Activated T-helper 1 cell treated with anti-CD3 and anti-CD28 coated beads, Interleukin-12 subunit alpha, Interleukin-12 subunit beta, Interleukin-2, Interleukin-4 antibody, amounts not matched to agents 30 ng/mL and 10 ng/mL and 1 ng/mL, durations not matched to agents 14 hours and 24 hours and 36 hours (primary cell): Measurements from ENCODE around the gene UPF2. TPM values are rescaled to one million over a fixed set of nuclear protein-coding genes. Genes with fewer than 3 reads are reported as not detected.

Experiments used
- DNase-seq: peaks from one replicate; pipeline ENCODE4 v3.0.0; 2021; ENCODE audit warnings: low spot score
- H3K27ac Mint-ChIP-seq: one replicate; pipeline ENCODE4 v1.8.0; 2021; ENCODE audit warnings: mild to moderate bottlenecking, mixed read lengths
- H3K27me3 Mint-ChIP-seq: one replicate; pipeline ENCODE4 v1.8.0; 2022; ENCODE audit warnings: mild to moderate bottlenecking, moderate library complexity, mixed read lengths; ENCODE audit not compliant: insufficient read depth
- H3K36me3 Mint-ChIP-seq: one replicate; pipeline ENCODE4 v1.8.0; 2021; ENCODE audit warnings: low read depth, mixed read lengths
- H3K4me1 Mint-ChIP-seq: one replicate; pipeline ENCODE4 v1.8.0; 2021; ENCODE audit warnings: low read depth, mixed read lengths
- H3K4me3 Mint-ChIP-seq: one replicate; pipeline ENCODE4 v1.8.0; 2021; ENCODE audit warnings: mild to moderate bottlenecking, moderate library complexity, mixed read lengths
- H3K9me3 Mint-ChIP-seq: one replicate; pipeline ENCODE4 v1.8.0; 2021; ENCODE audit warnings: mixed read lengths
- intact Hi-C: fragments of 100-400 bp; cut with micrococcal nuclease; formaldehyde crosslinking; loops from one replicate; pipeline ENCODE4 v1.15.1; 2024
- total RNA-seq: library from RNA; stranded (reverse); gene quantifications from 2 replicates; pipeline ENCODE4 v1.2.3, GENCODE V29; 2022

The UPF2 gene
- total RNA-seq, 1 donor from 2014 or later: 43.6 TPM

GRCh38 chr10:11936389-11937152, 106.0 kb downstream of the UPF2 start:
- Mint-ChIP-seq H3K27me3 (no peaks in the 10 kb centered on the region), H3K4me1 (no peaks in the 10 kb centered on the region), H3K36me3 (peaks cover 23% of the 10 kb centered on the region), H3K27ac (no peak overlapping the region), H3K4me3 (no peak overlapping the region), H3K9me3 (no peaks in the 10 kb centered on the region)
- DNase-seq: no peak
- intact Hi-C loops: no loop called here

- intact Hi-C loops: no loop called here
- H3K36me3 Mint-ChIP-seq: peaks cover 39% of the 10 kb centered on the region
- no peak for DNase-seq
Observed at GRCh38 chr10:11934262-11934661, 108.3 kb downstream of the UPF2 start.

GRCh38 chr10:11933577-11934223, 108.9 kb downstream of the UPF2 start:
- Mint-ChIP-seq H3K36me3 (peaks cover 44% of the 10 kb centered on the region), H3K27me3 (no peaks in the 10 kb centered on the region), H3K4me1 (no peaks in the 10 kb centered on the region), H3K9me3 (no peaks in the 10 kb centered on the region), H3K27ac (no peak overlapping the region), H3K4me3 (no peak overlapping the region)
- no peak for DNase-seq
- intact Hi-C loops: no loop called here

More at GRCh38 chr10:11934262-11934661, 108.3 kb downstream of the UPF2 start:
- Mint-ChIP-seq H3K27ac (no peak overlapping the region), H3K4me3 (no peak overlapping the region), H3K9me3 (no peaks in the 10 kb centered on the region), H3K27me3 (no peaks in the 10 kb centered on the region), H3K4me1 (no peaks in the 10 kb centered on the region)

GRCh38 chr10:11931038-11931437, 111.6 kb downstream of the UPF2 start:
- H3K27ac Mint-ChIP-seq: no peak overlapping the region
- no peak for DNase-seq
- H3K36me3 Mint-ChIP-seq: peaks cover 52% of the 10 kb centered on the region
- no peaks in the 10 kb centered on the region for H3K4me1 Mint-ChIP-seq
- intact Hi-C loops: no loop called here
- no peaks in the 10 kb centered on the region for H3K9me3 Mint-ChIP-seq
- H3K27me3 Mint-ChIP-seq: no peaks in the 10 kb centered on the region
- no peak overlapping the region for H3K4me3 Mint-ChIP-seq

GRCh38 chr10:11930312-11930978, 112.2 kb downstream of the UPF2 start:
- no peaks in the 10 kb centered on the region for H3K9me3 Mint-ChIP-seq
- no peaks in the 10 kb centered on the region for H3K27me3 Mint-ChIP-seq
- no peaks in the 10 kb centered on the region for H3K4me1 Mint-ChIP-seq
- no peak overlapping the region for H3K27ac Mint-ChIP-seq
- no peak overlapping the region for H3K4me3 Mint-ChIP-seq
- DNase-seq: no peak
- H3K36me3 Mint-ChIP-seq: peaks cover 54% of the 10 kb centered on the region
- intact Hi-C loops: no loop called here

GRCh38 chr10:11927746-11928145, 114.9 kb downstream of the UPF2 start:
- H3K27me3 Mint-ChIP-seq: no peaks in the 10 kb centered on the region
- peaks cover 52% of the 10 kb centered on the region for H3K36me3 Mint-ChIP-seq
- H3K4me1 Mint-ChIP-seq: no peaks in the 10 kb centered on the region
- no peak overlapping the region for H3K4me3 Mint-ChIP-seq
- H3K27ac Mint-ChIP-seq: no peak overlapping the region
- intact Hi-C loops: no loop called here
- H3K9me3 Mint-ChIP-seq: no peaks in the 10 kb centered on the region
- no peak for DNase-seq

- Mint-ChIP-seq H3K4me3 (no peak overlapping the region), H3K27ac (peak overlapping the region; percentile 10), H3K4me1 (no peaks in the 10 kb centered on the region), H3K27me3 (no peaks in the 10 kb centered on the region), H3K9me3 (no peaks in the 10 kb centered on the region), H3K36me3 (peaks cover 44% of the 10 kb centered on the region)
- DNase-seq: no peak
- intact Hi-C loops: no loop called here
Observed at GRCh38 chr10:11921800-11922392, 120.7 kb downstream of the UPF2 start.

- H3K4me1 Mint-ChIP-seq: no peaks in the 10 kb centered on the region
- no peak overlapping the region for H3K4me3 Mint-ChIP-seq
- no peaks in the 10 kb centered on the region for H3K9me3 Mint-ChIP-seq
- no peaks in the 10 kb centered on the region for H3K27me3 Mint-ChIP-seq
- H3K36me3 Mint-ChIP-seq: peaks cover 26% of the 10 kb centered on the region
- intact Hi-C loops: no loop called here
- DNase-seq: no peak
- H3K27ac Mint-ChIP-seq: no peak overlapping the region
Observed at GRCh38 chr10:11919271-11919670, 123.3 kb downstream of the UPF2 start.

GRCh38 chr10:11918384-11918783, 124.2 kb downstream of the UPF2 start:
- no peak for DNase-seq
- no peak overlapping the region for H3K27ac Mint-ChIP-seq
- H3K4me3 Mint-ChIP-seq: no peak overlapping the region
- H3K27me3 Mint-ChIP-seq: no peaks in the 10 kb centered on the region
- intact Hi-C loops: no loop called here
- H3K9me3 Mint-ChIP-seq: no peaks in the 10 kb centered on the region
- peaks cover 26% of the 10 kb centered on the region for H3K36me3 Mint-ChIP-seq
- no peaks in the 10 kb centered on the region for H3K4me1 Mint-ChIP-seq

GRCh38 chr10:11913079-11913641, 129.4 kb downstream of the UPF2 start:
- H3K4me1 Mint-ChIP-seq: no peaks in the 10 kb centered on the region
- no peaks in the 10 kb centered on the region for H3K27me3 Mint-ChIP-seq
- no peak overlapping the region for H3K4me3 Mint-ChIP-seq
- no peaks in the 10 kb centered on the region for H3K9me3 Mint-ChIP-seq
- H3K27ac Mint-ChIP-seq: no peak overlapping the region
- intact Hi-C loops: no loop called here
- no peaks in the 10 kb centered on the region for H3K36me3 Mint-ChIP-seq
- no peak for DNase-seq

- DNase-seq: no peak
- Mint-ChIP-seq H3K27ac (no peak overlapping the region), H3K4me3 (no peak overlapping the region), H3K4me1 (peaks cover 5% of the 10 kb centered on the region), H3K27me3 (no peaks in the 10 kb centered on the region), H3K9me3 (no peaks in the 10 kb centered on the region), H3K36me3 (no peaks in the 10 kb centered on the region)
- intact Hi-C loops: no loop called here
Observed at GRCh38 chr10:11910102-11910501, 132.5 kb downstream of the UPF2 start.

GRCh38 chr10:11909618-11910017, 133.0 kb downstream of the UPF2 start:
- peaks cover 5% of the 10 kb centered on the region for H3K4me1 Mint-ChIP-seq
- no peaks in the 10 kb centered on the region for H3K27me3 Mint-ChIP-seq
- no peak overlapping the region for H3K27ac Mint-ChIP-seq
- DNase-seq: no peak
- intact Hi-C loops: no loop called here
- H3K9me3 Mint-ChIP-seq: no peaks in the 10 kb centered on the region
- no peak overlapping the region for H3K4me3 Mint-ChIP-seq
- no peaks in the 10 kb centered on the region for H3K36me3 Mint-ChIP-seq

GRCh38 chr10:11908991-11909390, 133.6 kb downstream of the UPF2 start:
- no peak overlapping the region for H3K27ac Mint-ChIP-seq
- intact Hi-C loops: no loop called here
- peaks cover 5% of the 10 kb centered on the region for H3K4me1 Mint-ChIP-seq
- H3K27me3 Mint-ChIP-seq: no peaks in the 10 kb centered on the region
- no peak for DNase-seq
- H3K36me3 Mint-ChIP-seq: no peaks in the 10 kb centered on the region
- no peak overlapping the region for H3K4me3 Mint-ChIP-seq
- H3K9me3 Mint-ChIP-seq: no peaks in the 10 kb centered on the region
